ENCODE results near the gene BFSP2.

GRCh38 chr3:133506215-133506901, 106.5 kb downstream of the BFSP2 start:
- no peak for TF ChIP-seq MLX (CRISPR knock-in tag; IDR thresholded peaks at IDR 0.05)
- TF ChIP-seq ZFX (CRISPR knock-in tag; IDR thresholded peaks at IDR 0.05; ENCODE audit: low read depth): no peak
- TF ChIP-seq, protein P1, sequence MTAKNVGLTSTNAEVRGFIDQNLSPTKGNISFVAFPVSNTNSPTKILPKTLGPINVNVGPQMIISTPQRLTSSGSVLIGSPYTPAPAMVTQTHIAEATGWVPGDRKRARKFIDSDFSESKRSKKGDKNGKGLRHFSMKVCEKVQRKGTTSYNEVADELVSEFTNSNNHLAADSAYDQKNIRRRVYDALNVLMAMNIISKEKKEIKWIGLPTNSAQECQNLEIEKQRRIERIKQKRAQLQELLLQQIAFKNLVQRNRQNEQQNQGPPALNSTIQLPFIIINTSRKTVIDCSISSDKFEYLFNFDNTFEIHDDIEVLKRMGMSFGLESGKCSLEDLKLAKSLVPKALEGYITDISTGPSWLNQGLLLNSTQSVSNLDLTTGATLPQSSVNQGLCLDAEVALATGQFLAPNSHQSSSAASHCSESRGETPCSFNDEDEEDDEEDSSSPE (CRISPR knock-in tag; IDR thresholded peaks at IDR 0.05): no peak
- no peak for TF ChIP-seq ZNF274 (CRISPR knock-in tag; IDR thresholded peaks at IDR 0.05)
- TF ChIP-seq NFE2L1 (CRISPR knock-in tag; IDR thresholded peaks at IDR 0.05; ENCODE audit: borderline replicate concordance): no peak
- TF ChIP-seq MIER3 (CRISPR knock-in tag; IDR thresholded peaks at IDR 0.05; ENCODE audit: borderline replicate concordance): no peak
- TF ChIP-seq, protein P2, sequence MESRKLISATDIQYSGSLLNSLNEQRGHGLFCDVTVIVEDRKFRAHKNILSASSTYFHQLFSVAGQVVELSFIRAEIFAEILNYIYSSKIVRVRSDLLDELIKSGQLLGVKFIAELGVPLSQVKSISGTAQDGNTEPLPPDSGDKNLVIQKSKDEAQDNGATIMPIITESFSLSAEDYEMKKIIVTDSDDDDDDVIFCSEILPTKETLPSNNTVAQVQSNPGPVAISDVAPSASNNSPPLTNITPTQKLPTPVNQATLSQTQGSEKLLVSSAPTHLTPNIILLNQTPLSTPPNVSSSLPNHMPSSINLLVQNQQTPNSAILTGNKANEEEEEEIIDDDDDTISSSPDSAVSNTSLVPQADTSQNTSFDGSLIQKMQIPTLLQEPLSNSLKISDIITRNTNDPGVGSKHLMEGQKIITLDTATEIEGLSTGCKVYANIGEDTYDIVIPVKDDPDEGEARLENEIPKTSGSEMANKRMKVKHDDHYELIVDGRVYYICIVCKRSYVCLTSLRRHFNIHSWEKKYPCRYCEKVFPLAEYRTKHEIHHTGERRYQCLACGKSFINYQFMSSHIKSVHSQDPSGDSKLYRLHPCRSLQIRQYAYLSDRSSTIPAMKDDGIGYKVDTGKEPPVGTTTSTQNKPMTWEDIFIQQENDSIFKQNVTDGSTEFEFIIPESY (CRISPR knock-in tag; IDR thresholded peaks at IDR 0.05): no peak
- no peak for TF ChIP-seq MNT (IDR thresholded peaks at IDR 0.05)
- no peak for TF ChIP-seq TFDP1 (CRISPR knock-in tag; IDR thresholded peaks at IDR 0.05; ENCODE audit: borderline replicate concordance)
- no peak for TF ChIP-seq POLR2AphosphoS5 (IDR thresholded peaks at IDR 0.05; ENCODE audit: low read depth, low read length)
- no peak for TF ChIP-seq JUND (CRISPR knock-in tag; IDR thresholded peaks at IDR 0.05)
- TF ChIP-seq, protein P3, sequence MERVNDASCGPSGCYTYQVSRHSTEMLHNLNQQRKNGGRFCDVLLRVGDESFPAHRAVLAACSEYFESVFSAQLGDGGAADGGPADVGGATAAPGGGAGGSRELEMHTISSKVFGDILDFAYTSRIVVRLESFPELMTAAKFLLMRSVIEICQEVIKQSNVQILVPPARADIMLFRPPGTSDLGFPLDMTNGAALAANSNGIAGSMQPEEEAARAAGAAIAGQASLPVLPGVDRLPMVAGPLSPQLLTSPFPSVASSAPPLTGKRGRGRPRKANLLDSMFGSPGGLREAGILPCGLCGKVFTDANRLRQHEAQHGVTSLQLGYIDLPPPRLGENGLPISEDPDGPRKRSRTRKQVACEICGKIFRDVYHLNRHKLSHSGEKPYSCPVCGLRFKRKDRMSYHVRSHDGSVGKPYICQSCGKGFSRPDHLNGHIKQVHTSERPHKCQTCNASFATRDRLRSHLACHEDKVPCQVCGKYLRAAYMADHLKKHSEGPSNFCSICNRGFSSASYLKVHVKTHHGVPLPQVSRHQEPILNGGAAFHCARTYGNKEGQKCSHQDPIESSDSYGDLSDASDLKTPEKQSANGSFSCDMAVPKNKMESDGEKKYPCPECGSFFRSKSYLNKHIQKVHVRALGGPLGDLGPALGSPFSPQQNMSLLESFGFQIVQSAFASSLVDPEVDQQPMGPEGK (CRISPR knock-in tag; IDR thresholded peaks at IDR 0.05): no peak
